Tibial artery (tissue), 4 donors: ENCODE measurements around the gene SARDH.

Source experiments
- DNase-seq, 2 donors: peaks; one replicate each; pipeline ENCODE4 v3.0.0-alpha.2; 2019
- H3K27ac ChIP-seq, 2 donors: fragments of 200-600 bp; sonication (generic) in 1 of 2; 1 replicate in 1 of 2; 2 replicates in 1 of 2; pipeline ENCODE4 v1.5.1; 2018 to 2019; ENCODE audit warnings: mild to moderate bottlenecking in 1 of 2
- H3K27me3 ChIP-seq, 2 donors: fragments of 200-600 bp; sonication (generic) in 1 of 2; one replicate each; pipeline versions ENCODE4 v1.5.1 to v1.6.0; 2016 to 2019
- H3K36me3 ChIP-seq, 3 donors: fragments of 200-600 bp; sonication (generic) in 2 of 3; one replicate each; pipeline ENCODE4 v1.5.1; 2016 to 2019; ENCODE audit warnings: mild to moderate bottlenecking in 2 of 3
- H3K4me1 ChIP-seq, 4 donors: fragments of 200-600 bp; sonication (generic) in 2 of 4; 1 replicate in 3 of 4; 2 replicates in 1 of 4; pipeline ENCODE4 v1.5.1; 2016 to 2019
- H3K4me3 ChIP-seq, 2 donors: fragments of 200-600 bp; sonication (generic) in 1 of 2; 1 replicate in 1 of 2; 2 replicates in 1 of 2; pipeline ENCODE4 v1.5.1; 2018 to 2019; ENCODE audit warnings: mild to moderate bottlenecking in 2 of 2
- H3K9me3 ChIP-seq, 3 donors: fragments of 200-600 bp; sonication (generic) in 1 of 3; one replicate each; pipeline ENCODE4 v1.5.1; 2016 to 2019
- CTCF ChIP-seq, 2 experiments: fragments of 200-600 bp in 1 of 2; fragments of 450-650 bp in 1 of 2; IDR thresholded peaks; one replicate each; pipeline ENCODE4 v1.5.1; 2017 to 2019; ENCODE audit warnings: antibody characterized with exemption in 2 of 2, mild to moderate bottlenecking in 1 of 2, moderate library complexity in 1 of 2
- intact Hi-C: fragments of 100-400 bp; cut with DNase I; formaldehyde crosslinking; loops from one replicate; pipeline ENCODE4 v1.15.0; 2023; ENCODE audit warnings: low total_unique reads

Gene SARDH

GRCh38 chr9:133773889-133774655 is 35.9 kb upstream of the SARDH start:
- H3K9me3 ChIP-seq = peaks cover 0 to 13% (median 4%) of the 10 kb centered on the region in 3 donors
- H3K36me3 ChIP-seq = peaks cover 9 to 97% (median 67%) of the 10 kb centered on the region in 3 donors
- intact Hi-C loops = no loop called here
- peak; percentile 5 to 23 for DNase-seq
- TF ChIP-seq CTCF (IDR thresholded peaks at IDR 0.05) = no peak
- no peak overlapping the region for H3K27ac ChIP-seq
- H3K27me3 ChIP-seq = no peaks in the 10 kb centered on the region
- no peak overlapping the region for H3K4me3 ChIP-seq
- peaks cover 0 to 8% (median 2%) of the 10 kb centered on the region in 4 donors for H3K4me1 ChIP-seq

- DNase-seq = peak; percentile 15 to 27
- Histone ChIP-seq H3K36me3 (peaks cover 16 to 97% (median 72%) of the 10 kb centered on the region in 3 donors), H3K27me3 (no peaks in the 10 kb centered on the region), H3K4me1 (peaks cover 0 to 8% (median 2%) of the 10 kb centered on the region in 4 donors), H3K9me3 (peaks cover 4 to 22% (median 9%) of the 10 kb centered on the region in 3 donors), H3K4me3 (no peak overlapping the region), H3K27ac (no peak overlapping the region)
- TF ChIP-seq CTCF (IDR thresholded peaks at IDR 0.05) = no peak
- intact Hi-C loops = no loop called here
Measured at GRCh38 chr9:133772581-133772980, 34.4 kb upstream of the SARDH start.

GRCh38 chr9:133771486-133772482 is 33.6 kb upstream of the SARDH start:
- intact Hi-C loops = no loop called here
- no peaks in the 10 kb centered on the region for H3K27me3 ChIP-seq
- peaks cover 9 to 30% (median 15%) of the 10 kb centered on the region in 3 donors for H3K9me3 ChIP-seq
- peak; percentile 13 to 60 for DNase-seq
- TF ChIP-seq CTCF (IDR thresholded peaks at IDR 0.05) = no peak
- H3K4me1 ChIP-seq = no peaks in the 10 kb centered on the region
- H3K4me3 ChIP-seq = no peak overlapping the region
- H3K27ac ChIP-seq = no peak overlapping the region
- H3K36me3 ChIP-seq = peaks cover 24 to 97% (median 73%) of the 10 kb centered on the region in 3 donors

GRCh38 chr9:133770076-133770777 is 32.1 kb upstream of the SARDH start:
- Histone ChIP-seq H3K36me3 (peaks cover 29 to 86% (median 59%) of the 10 kb centered on the region in 3 donors), H3K4me3 (no peak overlapping the region), H3K4me1 (no peaks in the 10 kb centered on the region), H3K9me3 (peaks cover 9 to 31% (median 15%) of the 10 kb centered on the region in 3 donors), H3K27me3 (no peaks in the 10 kb centered on the region), H3K27ac (no peak overlapping the region)
- intact Hi-C loops = no loop called here
- TF ChIP-seq CTCF (IDR thresholded peaks at IDR 0.05) = no peak
- DNase-seq = peak in 1 of 2 donors; percentile 34

- no peak overlapping the region for H3K27ac ChIP-seq
- H3K27me3 ChIP-seq = no peaks in the 10 kb centered on the region
- peak in 1 of 2 donors; percentile 60 for DNase-seq
- peaks cover 27 to 79% (median 53%) of the 10 kb centered on the region in 3 donors for H3K36me3 ChIP-seq
- H3K4me1 ChIP-seq = no peaks in the 10 kb centered on the region
- H3K4me3 ChIP-seq = no peak overlapping the region
- TF ChIP-seq CTCF (IDR thresholded peaks at IDR 0.05) = no peak
- H3K9me3 ChIP-seq = peaks cover 9 to 29% (median 15%) of the 10 kb centered on the region in 3 donors
- intact Hi-C loops = no loop called here
Measured at GRCh38 chr9:133769511-133770075, 31.4 kb upstream of the SARDH start.
